K562 (cell line): Measurements from ENCODE around the gene CD151. TPM values are rescaled to one million over a fixed set of nuclear protein-coding genes. Genes with fewer than 3 reads are reported as not detected.
A peak's percentile ranks its signal among the peaks of the same experiment; 100 is the strongest.

Experiments used
- CHD1 ChIP-seq: fragments of 200-600 bp; sonication (generic); IDR thresholded peaks from one replicate; pipeline ENCODE4 v1.6.1; 2012; ENCODE audit warnings: mild to moderate bottlenecking, moderate library complexity, low read length, inconsistent platforms
- CHD4 ChIP-seq: fragments of 200-600 bp; sonication (generic); IDR thresholded peaks from 3 replicates; pipeline ENCODE4 v1.6.1; 2012; ENCODE audit warnings: low read depth, mild to moderate bottlenecking, mixed read lengths, low read length, inconsistent platforms; ENCODE audit not compliant: insufficient read depth, insufficient replicate concordance, poor library complexity, severe bottlenecking
- CTBP1 ChIP-seq: fragments of 450-650 bp; IDR thresholded peaks from 2 replicates; pipeline ENCODE4 v1.6.1; 2016; ENCODE audit warnings: borderline replicate concordance
- DACH1 ChIP-seq: fragments of 450-650 bp; IDR thresholded peaks from 2 replicates; pipeline ENCODE4 v1.6.1; 2018; ENCODE audit not compliant: partially characterized antibody
- ETV1 ChIP-seq: fragments of 450-650 bp; conservative IDR thresholded peaks from 2 replicates; pipeline ENCODE4 v1.6.1; 2016; ENCODE audit warnings: missing genetic modification characterization, control low read depth, low read depth, missing compliant biosample characterization
- FUS ChIP-seq: fragments of 200-400 bp; formaldehyde crosslinking; optimal IDR thresholded peaks from 2 replicates; pipeline ENCODE3; 2017; ENCODE audit warnings: low read depth, low read length
- HDAC1 ChIP-seq, 2 experiments: fragments of 450-650 bp; IDR thresholded peaks; 2 replicates each; pipeline ENCODE4 v1.6.1; 2016 to 2017; ENCODE audit warnings: inconsistent platforms in 1 of 2, mild to moderate bottlenecking in 1 of 2, moderate library complexity in 1 of 2
- HNRNPLL ChIP-seq: fragments of 200-400 bp; formaldehyde crosslinking; IDR thresholded peaks from 2 replicates; pipeline ENCODE4 v1.6.1; 2017; ENCODE audit warnings: low read length, low read depth, mild to moderate bottlenecking; ENCODE audit not compliant: poor library complexity, severe bottlenecking
- KDM1A ChIP-seq, 2 experiments: fragments of 450-650 bp; IDR thresholded peaks; 2 replicates each; pipeline ENCODE4 v1.6.1; 2016; ENCODE audit warnings: mild to moderate bottlenecking in 2 of 2
- LCOR ChIP-seq: sonication (generic); formaldehyde crosslinking; IDR thresholded peaks from 2 replicates; pipeline ENCODE4 v1.8.0; 2022; ENCODE audit warnings: mild to moderate bottlenecking, missing genetic modification reagents
- MAFF ChIP-seq: IDR thresholded peaks from 2 replicates; pipeline ENCODE4 v1.6.1; 2012; ENCODE audit warnings: low read length, improper control_type of control experiment
- MIER1 ChIP-seq: fragments of 450-650 bp; IDR thresholded peaks from 2 replicates; pipeline ENCODE4 v1.6.1; 2016; ENCODE audit warnings: antibody characterized with exemption, mild to moderate bottlenecking, low read depth
- MLLT1 ChIP-seq, 2 experiments: fragments of 450-650 bp; IDR thresholded peaks; 2 replicates each; pipeline ENCODE4 v1.6.1; 2016
- NCOR1 ChIP-seq: fragments of 450-650 bp; IDR thresholded peaks from 2 replicates; pipeline ENCODE4 v1.6.1; 2016; ENCODE audit warnings: mild to moderate bottlenecking, moderate library complexity
- NFATC3 ChIP-seq: fragments of 450-650 bp; IDR thresholded peaks from 2 replicates; pipeline ENCODE4 v1.6.1; 2017; ENCODE audit warnings: mild to moderate bottlenecking
- NONO ChIP-seq, 2 experiments: fragments of 200-400 bp in 1 of 2; fragments of 450-650 bp in 1 of 2; formaldehyde crosslinking in 1 of 2; IDR thresholded peaks; 2 replicates each; pipeline ENCODE4 v1.6.1; 2017; ENCODE audit warnings: low read depth in 2 of 2, mild to moderate bottlenecking in 2 of 2, moderate library complexity in 2 of 2, low read length in 1 of 2
- PCBP1 ChIP-seq: fragments of 200-400 bp; formaldehyde crosslinking; IDR thresholded peaks from 2 replicates; pipeline ENCODE4 v1.6.1; 2018; ENCODE audit warnings: mild to moderate bottlenecking, low read depth, low read length; ENCODE audit not compliant: poor library complexity, severe bottlenecking
- PHF8 ChIP-seq: fragments of 200-600 bp; sonication (generic); IDR thresholded peaks from 2 replicates; pipeline ENCODE4 v1.6.1; 2012; ENCODE audit warnings: mixed run types, mild to moderate bottlenecking, inconsistent platforms, low read length, moderate library complexity, borderline replicate concordance
- POLR2A ChIP-seq: fragments of 450-650 bp; conservative IDR thresholded peaks from 2 replicates; pipeline ENCODE4 v1.6.1; 2016
- POLR2G ChIP-seq: fragments of 200-400 bp; formaldehyde crosslinking; IDR thresholded peaks from 2 replicates; pipeline ENCODE4 v1.6.1; 2017; ENCODE audit warnings: low read depth, mild to moderate bottlenecking, antibody characterized with exemption, low read length, moderate library complexity
- PRPF4 ChIP-seq: fragments of 200-400 bp; formaldehyde crosslinking; IDR thresholded peaks from one replicate; pipeline ENCODE4 v1.6.1; 2017; ENCODE audit warnings: low read length, low read depth, mild to moderate bottlenecking; ENCODE audit not compliant: insufficient read depth, poor library complexity, severe bottlenecking
- RBFOX2 ChIP-seq: fragments of 200-400 bp; formaldehyde crosslinking; IDR thresholded peaks from 2 replicates; pipeline ENCODE4 v1.6.1; 2017; ENCODE audit warnings: low read depth, mild to moderate bottlenecking, low read length, moderate library complexity
- RBM14 ChIP-seq: fragments of 200-400 bp; formaldehyde crosslinking; IDR thresholded peaks from 2 replicates; pipeline ENCODE4 v1.6.1; 2018; ENCODE audit warnings: low read depth, mild to moderate bottlenecking, low read length, moderate library complexity, borderline replicate concordance; ENCODE audit not compliant: insufficient read depth
- RBM22 ChIP-seq: fragments of 200-400 bp; formaldehyde crosslinking; IDR thresholded peaks from 2 replicates; pipeline ENCODE4 v1.6.1; 2018; ENCODE audit warnings: low read length, low read depth; ENCODE audit not compliant: poor library complexity, severe bottlenecking
- SMAD4 ChIP-seq: fragments of 250-450 bp; sonication (Bioruptor Pico); conservative IDR thresholded peaks from 2 replicates; pipeline ENCODE4 v1.8.0; 2021; ENCODE audit warnings: inconsistent platforms, mild to moderate bottlenecking, moderate library complexity
- U2AF1 ChIP-seq: fragments of 200-400 bp; formaldehyde crosslinking; optimal IDR thresholded peaks from 2 replicates; pipeline ENCODE3; 2017; ENCODE audit warnings: mild to moderate bottlenecking, low read depth, low read length, moderate library complexity
- U2AF2 ChIP-seq: fragments of 200-400 bp; formaldehyde crosslinking; optimal IDR thresholded peaks from 2 replicates; pipeline ENCODE3; 2017; ENCODE audit warnings: low read depth, mild to moderate bottlenecking, low read length
- ZBTB1 ChIP-seq: sonication (generic); formaldehyde crosslinking; IDR thresholded peaks from 2 replicates; pipeline ENCODE4 v1.8.1; 2023; ENCODE audit warnings: missing genetic modification reagents, low read depth, mild to moderate bottlenecking, borderline replicate concordance
- ZNF668 ChIP-seq: fragments of 250-450 bp; sonication (Bioruptor Pico); IDR thresholded peaks from 2 replicates; pipeline ENCODE4 v1.8.0; 2022; ENCODE audit warnings: mild to moderate bottlenecking, inconsistent platforms
- ZNF699 ChIP-seq: fragments of 250-450 bp; sonication (Bioruptor Pico); IDR thresholded peaks from 2 replicates; pipeline ENCODE4 v1.8.0; 2021; ENCODE audit warnings: mild to moderate bottlenecking, moderate library complexity; ENCODE audit not compliant: insufficient replicate concordance
- polyA plus RNA-seq, 8 experiments: library from polyadenylated mRNA; depleted of rRNA in 4 of 8; stranded (reverse) in 5 of 8; unstranded in 3 of 8; fragments of >200 nt; fragmentation: Nextera tagmentation in 2 of 8; fragmentation: Illumina TruSeq in 1 of 8; extraction: Ambion mirVana in 2 of 8; extraction: Trizol in 1 of 8; gene quantifications; 2 replicates each; pipeline versions ENCODE4 v1.2.1 to v1.2.3, GENCODE V29; 2011 to 2014; ENCODE audit warnings: inconsistent platforms in 1 of 8, missing spikeins in 1 of 8
- total RNA-seq, 7 experiments: library from RNA; depleted of rRNA in 6 of 7; stranded (reverse); fragments of >200 nt in 6 of 7; fragmentation: Illumina TruSeq in 2 of 7; extraction: Trizol in 2 of 7; gene quantifications; 2 replicates each; pipeline versions ENCODE4 v1.2.1 to v1.2.3, GENCODE V29; 2011 to 2021; ENCODE audit warnings: low replicate concordance in 1 of 7

The CD151 gene
- total and polyA plus RNA-seq, 9 of the 15 experiments (the other 6 are each of a cell fraction or from before 2014, with no cell fraction given): 2.3 to 187 (median 140) TPM

- TF ChIP-seq U2AF1 (peak; percentile 72), RBFOX2 (peak; percentile 88), CTBP1 (no peak), PCBP1 (peak; percentile 16), MIER1 (0 out of 2 replicates have a peak, but pooled peaks have one; percentile 26), MAFF (no peak), RBM22 (peak; percentile 17), NCOR1 (peak; percentile 17; the same call in 1 of the 2 replicates), PHF8 (peak; percentile 47; the same call in 1 of the 2 replicates), HDAC1 (IDR thresholded peaks at IDR 0.05) (0 out of 4 replicates have a peak, but pooled peaks of 1 of the 2 experiments have one; percentile 33), ZNF668 (CRISPR knock-in tag) (no peak), POLR2G (peak; percentile 55), ZNF699 (CRISPR knock-in tag) (no peak), DACH1 (no peak), POLR2A (no peak), CHD1 (peak; percentile 94), ETV1 (tag) (no peak), U2AF2 (no peak), SMAD4 (CRISPR knock-in tag) (peak; percentile 63; the same call in 1 of the 2 replicates), NFATC3 (no peak), RBM14 (no peak), PRPF4 (no peak), ZBTB1 (peak; percentile 17), KDM1A (IDR thresholded peaks at IDR 0.05) (no peak), LCOR (CRISPR knock-in tag) (0 out of 2 replicates have a peak, but pooled peaks have one; percentile 36), CHD4 (no peak), FUS (peak; percentile 22), MLLT1 (IDR thresholded peaks at IDR 0.05) (no peak), HNRNPLL (peak; percentile 9), NONO (IDR thresholded peaks at IDR 0.05; ENCODE audit: low read depth in 2 of 2, low read length in 1 of 2) (peak; percentile 72 to 77; a peak in 3 of 4 replicates)
These were observed 22.6 kb upstream of the CD151 start (continued) for GRCh38 chr11:810040-810567.
